IPS-15b (cell line): ENCODE data around the gene DAPL1.

Source experiments
- H3K27me3 ChIP-seq: one replicate; pipeline ENCODE4 v1.6.1; 2013; ENCODE audit warnings: low read length; ENCODE audit not compliant: control insufficient read depth, insufficient read depth
- H3K36me3 ChIP-seq: one replicate; pipeline ENCODE4 v1.6.1; 2013; ENCODE audit warnings: low read length; ENCODE audit not compliant: control insufficient read depth, insufficient read depth
- H3K4me1 ChIP-seq: one replicate; pipeline ENCODE4 v1.6.1; 2013; ENCODE audit warnings: mild to moderate bottlenecking, low read length; ENCODE audit not compliant: control insufficient read depth, insufficient read depth
- H3K4me3 ChIP-seq: one replicate; pipeline ENCODE4 v1.5.1; 2013; ENCODE audit warnings: low read depth, low read length
- H3K9ac ChIP-seq: one replicate; pipeline ENCODE4 v1.6.1; 2013; ENCODE audit warnings: low read depth, mild to moderate bottlenecking, low read length
- H3K9me3 ChIP-seq: one replicate; pipeline ENCODE4 v1.6.1; 2013; ENCODE audit warnings: mild to moderate bottlenecking, low read length; ENCODE audit not compliant: control insufficient read depth, insufficient read depth

Gene DAPL1

GRCh38 chr2:158760887-158761286 is 34.2 kb upstream of the DAPL1 start:
- Histone ChIP-seq H3K9me3 (no peaks in the 10 kb centered on the region), H3K9ac (no peak overlapping the region), H3K4me1 (no peaks in the 10 kb centered on the region), H3K36me3 (no peaks in the 10 kb centered on the region), H3K4me3 (no peak overlapping the region), H3K27me3 (no peaks in the 10 kb centered on the region)

GRCh38 chr2:158761621-158762020 is 33.5 kb upstream of the DAPL1 start:
- Histone ChIP-seq H3K9me3 (no peaks in the 10 kb centered on the region), H3K9ac (no peak overlapping the region), H3K4me1 (no peaks in the 10 kb centered on the region)

GRCh38 chr2:158762336-158762735 is 32.8 kb upstream of the DAPL1 start:
- Histone ChIP-seq H3K4me1 (no peaks in the 10 kb centered on the region), H3K36me3 (no peaks in the 10 kb centered on the region), H3K9me3 (no peaks in the 10 kb centered on the region), H3K27me3 (no peaks in the 10 kb centered on the region), H3K4me3 (no peak overlapping the region), H3K9ac (no peak overlapping the region)

More at GRCh38 chr2:158761621-158762020, 33.5 kb upstream of the DAPL1 start:
- Histone ChIP-seq H3K36me3 (no peaks in the 10 kb centered on the region), H3K27me3 (no peaks in the 10 kb centered on the region), H3K4me3 (no peak overlapping the region)

GRCh38 chr2:158766524-158766923 is 28.6 kb upstream of the DAPL1 start:
- Histone ChIP-seq H3K36me3 (no peaks in the 10 kb centered on the region), H3K27me3 (no peaks in the 10 kb centered on the region), H3K9me3 (no peaks in the 10 kb centered on the region), H3K4me3 (no peak overlapping the region), H3K9ac (no peak overlapping the region), H3K4me1 (no peaks in the 10 kb centered on the region)

DNA sequence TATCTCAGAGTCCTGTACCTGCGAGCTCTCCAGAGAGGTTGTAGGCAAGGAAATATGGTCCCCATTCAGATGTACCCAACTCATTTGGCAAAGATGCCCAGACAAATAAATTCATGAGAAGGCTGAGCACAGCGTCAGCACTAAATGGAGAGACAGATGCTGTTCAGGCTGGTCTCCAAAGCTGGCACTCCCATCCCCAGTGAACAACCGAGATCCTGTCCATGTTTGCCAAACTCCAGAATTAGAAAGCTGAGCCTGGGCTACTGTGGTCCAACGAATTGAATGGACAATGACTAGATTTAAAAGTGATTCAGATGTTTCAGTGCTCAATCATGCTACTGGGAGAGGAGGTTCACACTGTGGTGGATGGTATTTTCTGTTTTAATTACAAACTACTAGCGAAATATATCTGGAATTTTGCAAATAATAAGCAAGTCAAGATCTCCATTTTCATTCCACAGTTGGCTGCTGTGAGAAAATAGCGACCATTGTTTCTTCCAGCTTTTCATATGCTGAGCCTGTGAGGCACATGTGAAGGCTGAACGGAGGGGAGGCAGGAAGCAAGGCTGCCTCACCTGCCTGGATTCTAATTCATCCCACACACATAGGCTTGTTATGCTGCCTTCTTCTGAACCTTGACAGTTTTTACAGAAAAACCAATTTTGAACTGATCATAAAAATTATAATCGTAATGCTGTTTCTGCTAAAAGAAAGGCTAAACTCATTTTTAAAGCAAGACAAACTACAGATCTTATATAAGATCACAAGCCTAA is 22.6 kb upstream of the DAPL1 start:
- Histone ChIP-seq H3K36me3 (no peaks in the 10 kb centered on the region), H3K27me3 (no peaks in the 10 kb centered on the region), H3K4me1 (no peaks in the 10 kb centered on the region)

GRCh38 chr2:158773121-158773520 is 22.0 kb upstream of the DAPL1 start:
- no peaks in the 10 kb centered on the region for H3K9me3 ChIP-seq
- no peaks in the 10 kb centered on the region for H3K27me3 ChIP-seq
- H3K4me3 ChIP-seq, result no peak overlapping the region
- H3K4me1 ChIP-seq, result no peaks in the 10 kb centered on the region
- no peaks in the 10 kb centered on the region for H3K36me3 ChIP-seq
- H3K9ac ChIP-seq, result no peak overlapping the region

More for the DNA sequence above, 22.6 kb upstream of the DAPL1 start:
- H3K4me3 ChIP-seq, result no peak overlapping the region
- no peaks in the 10 kb centered on the region for H3K9me3 ChIP-seq
- no peak overlapping the region for H3K9ac ChIP-seq

GRCh38 chr2:158774681-158775080 is 20.4 kb upstream of the DAPL1 start:
- Histone ChIP-seq H3K9ac (no peak overlapping the region), H3K36me3 (no peaks in the 10 kb centered on the region), H3K4me1 (no peaks in the 10 kb centered on the region), H3K27me3 (no peaks in the 10 kb centered on the region), H3K9me3 (no peaks in the 10 kb centered on the region), H3K4me3 (no peak overlapping the region)

GRCh38 chr2:158775273-158776027 is 19.7 kb upstream of the DAPL1 start:
- no peaks in the 10 kb centered on the region for H3K27me3 ChIP-seq
- no peak overlapping the region for H3K4me3 ChIP-seq
- no peaks in the 10 kb centered on the region for H3K36me3 ChIP-seq
- H3K9ac ChIP-seq, result no peak overlapping the region
- H3K9me3 ChIP-seq, result no peaks in the 10 kb centered on the region
- no peaks in the 10 kb centered on the region for H3K4me1 ChIP-seq

GRCh38 chr2:158776231-158776630 is 18.9 kb upstream of the DAPL1 start:
- Histone ChIP-seq H3K9ac (no peak overlapping the region), H3K36me3 (no peaks in the 10 kb centered on the region), H3K27me3 (no peaks in the 10 kb centered on the region), H3K4me3 (no peak overlapping the region), H3K4me1 (no peaks in the 10 kb centered on the region), H3K9me3 (no peaks in the 10 kb centered on the region)

GRCh38 chr2:158777077-158777476 is 18.0 kb upstream of the DAPL1 start:
- Histone ChIP-seq H3K4me3 (no peak overlapping the region), H3K4me1 (peaks cover 4% of the 10 kb centered on the region), H3K36me3 (no peaks in the 10 kb centered on the region), H3K27me3 (no peaks in the 10 kb centered on the region), H3K9me3 (no peaks in the 10 kb centered on the region), H3K9ac (no peak overlapping the region)

DNA sequence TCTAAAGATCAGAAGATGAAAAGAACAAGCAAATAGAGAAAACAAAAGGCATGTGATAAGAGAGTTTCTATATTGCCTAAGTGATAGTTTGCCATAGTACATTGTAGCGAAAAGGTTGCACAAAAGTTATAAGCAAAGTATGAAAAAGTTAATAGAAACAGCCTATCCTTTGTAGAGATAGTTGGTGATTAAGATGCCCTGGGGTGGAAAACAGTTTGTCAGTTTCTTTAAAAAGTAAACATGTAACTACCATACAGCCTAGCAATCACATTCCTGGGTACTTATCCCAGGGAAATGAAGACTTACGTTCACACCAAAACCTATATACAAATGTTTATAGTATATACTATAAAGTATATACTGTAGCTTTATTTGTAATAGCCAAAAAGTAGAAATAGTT is 16.9 kb upstream of the DAPL1 start:
- H3K27me3 ChIP-seq, result no peaks in the 10 kb centered on the region
- H3K4me3 ChIP-seq, result no peak overlapping the region
- peaks cover 4% of the 10 kb centered on the region for H3K4me1 ChIP-seq
- no peak overlapping the region for H3K9ac ChIP-seq
- H3K36me3 ChIP-seq, result no peaks in the 10 kb centered on the region
- no peaks in the 10 kb centered on the region for H3K9me3 ChIP-seq

DNA sequence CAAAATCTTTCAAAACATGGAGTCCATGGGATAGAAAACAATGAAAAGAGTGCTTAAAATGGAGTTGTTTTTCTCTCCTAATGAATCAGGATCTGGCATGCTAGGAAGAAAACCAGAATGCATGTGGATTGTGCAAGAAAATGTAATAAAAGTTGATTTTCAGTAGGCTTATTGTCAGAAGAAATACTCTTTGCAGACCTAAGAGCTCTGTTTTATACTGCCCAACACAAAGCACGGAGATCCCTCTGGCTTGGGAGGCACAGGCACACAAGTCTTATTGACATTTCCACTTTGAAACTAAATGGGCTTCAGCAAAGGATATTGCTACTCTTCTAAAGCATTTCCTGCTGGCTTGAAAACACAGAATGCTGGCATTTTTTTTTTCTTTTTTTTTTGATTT is 15.5 kb upstream of the DAPL1 start:
- Histone ChIP-seq H3K4me3 (no peak overlapping the region), H3K36me3 (no peaks in the 10 kb centered on the region), H3K9me3 (no peaks in the 10 kb centered on the region), H3K9ac (no peak overlapping the region), H3K27me3 (no peaks in the 10 kb centered on the region), H3K4me1 (peaks cover 4% of the 10 kb centered on the region)
